GM12892 (cell line): Measurements from ENCODE around the gene EEF2K.
"Not testable (repeated sequence)": the region's sequence is repeated elsewhere in the genome, so short reads cannot be mapped to it uniquely, and the experiment has no call there.

Experiments used
- POLR2A ChIP-seq: IDR thresholded peaks from 2 replicates; pipeline ENCODE4 v1.6.1; 2011; ENCODE audit warnings: low read depth, low read length, control low read depth
- POLR2AphosphoS5 ChIP-seq: IDR thresholded peaks from 2 replicates; pipeline ENCODE4 v1.6.1; 2011; ENCODE audit warnings: low read depth, low read length, control low read depth
- TAF1 ChIP-seq: IDR thresholded peaks from 2 replicates; pipeline ENCODE4 v1.6.1; 2011; ENCODE audit warnings: low read depth, mild to moderate bottlenecking, control low read depth, low read length, borderline replicate concordance

DNA sequence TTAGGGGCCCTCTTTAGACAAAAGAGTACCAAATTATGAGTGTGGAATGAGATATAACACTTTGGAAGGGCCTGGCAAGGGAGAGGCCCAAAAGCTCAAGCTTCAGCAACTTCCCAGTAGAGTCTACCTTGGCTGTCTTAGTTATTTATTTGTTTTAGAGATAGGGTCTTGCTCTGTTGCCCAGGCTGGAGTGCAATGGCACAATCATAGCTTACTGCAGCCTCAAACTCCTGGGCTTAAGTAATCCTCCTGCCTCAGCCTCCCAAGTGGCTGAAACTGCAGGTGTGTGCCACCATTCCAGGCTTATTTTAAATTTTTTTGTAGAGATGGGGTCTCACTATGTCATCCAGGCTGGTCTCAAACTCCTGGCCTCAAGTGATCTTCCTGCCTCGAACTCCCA, 33.4 kb upstream of the EEF2K start:
- TF ChIP-seq POLR2A, POLR2AphosphoS5, TAF1: not testable (repeated sequence)
